Mammary epithelial cell (primary cell): Measurements from ENCODE around the gene PTK6.

ENCODE experiments used
- EZH2 ChIP-seq: IDR thresholded peaks from 2 replicates; pipeline ENCODE4 v1.6.1; 2012; ENCODE audit warnings: low read length, inconsistent platforms, borderline replicate concordance
- TF ChIP-seq, protein P1 (sequence below), 2 donors: IDR thresholded peaks in 1 of 2; conservative IDR thresholded peaks in 1 of 2; 2 replicates each; pipeline ENCODE4 v1.5.1; 2011 to 2012; ENCODE audit warnings: inconsistent platforms in 2 of 2, low read length in 2 of 2, mild to moderate bottlenecking in 2 of 2, control low read depth in 1 of 2, low read depth in 1 of 2; ENCODE audit not compliant: insufficient read depth in 1 of 2; ENCODE audit errors: extremely low read depth in 1 of 2

GRCh38 chr20:63487116-63487764 lies 49.9 kb downstream of the PTK6 start:
- TF ChIP-seq, protein P1, sequence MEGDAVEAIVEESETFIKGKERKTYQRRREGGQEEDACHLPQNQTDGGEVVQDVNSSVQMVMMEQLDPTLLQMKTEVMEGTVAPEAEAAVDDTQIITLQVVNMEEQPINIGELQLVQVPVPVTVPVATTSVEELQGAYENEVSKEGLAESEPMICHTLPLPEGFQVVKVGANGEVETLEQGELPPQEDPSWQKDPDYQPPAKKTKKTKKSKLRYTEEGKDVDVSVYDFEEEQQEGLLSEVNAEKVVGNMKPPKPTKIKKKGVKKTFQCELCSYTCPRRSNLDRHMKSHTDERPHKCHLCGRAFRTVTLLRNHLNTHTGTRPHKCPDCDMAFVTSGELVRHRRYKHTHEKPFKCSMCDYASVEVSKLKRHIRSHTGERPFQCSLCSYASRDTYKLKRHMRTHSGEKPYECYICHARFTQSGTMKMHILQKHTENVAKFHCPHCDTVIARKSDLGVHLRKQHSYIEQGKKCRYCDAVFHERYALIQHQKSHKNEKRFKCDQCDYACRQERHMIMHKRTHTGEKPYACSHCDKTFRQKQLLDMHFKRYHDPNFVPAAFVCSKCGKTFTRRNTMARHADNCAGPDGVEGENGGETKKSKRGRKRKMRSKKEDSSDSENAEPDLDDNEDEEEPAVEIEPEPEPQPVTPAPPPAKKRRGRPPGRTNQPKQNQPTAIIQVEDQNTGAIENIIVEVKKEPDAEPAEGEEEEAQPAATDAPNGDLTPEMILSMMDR (conservative IDR thresholded peaks at IDR 0.05 in 1 of 2, IDR thresholded peaks at IDR 0.05 in 1 of 2; ENCODE audit: extremely low read depth in 1 of 2, insufficient read depth in 1 of 2, low read depth in 1 of 2, low read length in 2 of 2): no peak
- TF ChIP-seq EZH2: no peak
